ENCODE data around the gene ADAMTS14.

The ADAMTS14 gene

GRCh38 chr10:70773461-70773860 lies 101.2 kb downstream of the ADAMTS14 start:
- no peak for DNase-seq (ENCODE audit: low spot score)

- DNase-seq (ENCODE audit: low spot score): no peak
These were observed 101.9 kb downstream of the ADAMTS14 start for GRCh38 chr10:70773965-70774809.

- DNase-seq (ENCODE audit: low spot score): no peak
These were observed 102.7 kb downstream of the ADAMTS14 start for GRCh38 chr10:70774810-70775678.

- no peak for DNase-seq (ENCODE audit: low spot score)
These were observed 103.6 kb downstream of the ADAMTS14 start for GRCh38 chr10:70775679-70776454.

- DNase-seq (ENCODE audit: low spot score): no peak
These were observed 104.2 kb downstream of the ADAMTS14 start for GRCh38 chr10:70776455-70777005.

GRCh38 chr10:70777063-70777875 lies 105.0 kb downstream of the ADAMTS14 start:
- DNase-seq (ENCODE audit: low spot score): no peak

GRCh38 chr10:70778267-70778924 lies 106.1 kb downstream of the ADAMTS14 start:
- no peak for DNase-seq (ENCODE audit: low spot score)

GRCh38 chr10:70779088-70779487 lies 106.8 kb downstream of the ADAMTS14 start:
- DNase-seq (ENCODE audit: low spot score): no peak

- no peak for DNase-seq (ENCODE audit: low spot score)
These were observed 107.4 kb downstream of the ADAMTS14 start for GRCh38 chr10:70779511-70780369.

GRCh38 chr10:70780370-70780760 lies 108.1 kb downstream of the ADAMTS14 start:
- DNase-seq (ENCODE audit: low spot score): no peak

- no peak for DNase-seq (ENCODE audit: low spot score)
These were observed 108.5 kb downstream of the ADAMTS14 start for GRCh38 chr10:70780772-70781171.

GRCh38 chr10:70781461-70782051 lies 109.2 kb downstream of the ADAMTS14 start:
- no peak for DNase-seq (ENCODE audit: low spot score)

GRCh38 chr10:70782086-70782745 lies 109.9 kb downstream of the ADAMTS14 start:
- no peak for DNase-seq (ENCODE audit: low spot score)

- DNase-seq (ENCODE audit: low spot score): no peak
These were observed 110.7 kb downstream of the ADAMTS14 start for GRCh38 chr10:70782746-70783680.

- DNase-seq (ENCODE audit: low spot score): no peak
These were observed 111.7 kb downstream of the ADAMTS14 start for GRCh38 chr10:70784016-70784415.

GRCh38 chr10:70784471-70784870 lies 112.2 kb downstream of the ADAMTS14 start:
- no peak for DNase-seq (ENCODE audit: low spot score)

GRCh38 chr10:70785190-70785589 lies 112.9 kb downstream of the ADAMTS14 start, which contains the start of gene TBATA:
Gene TBATA (minus strand): TSS chr10:70785377. CDS start chr10:70783379, 1,998 bp downstream.
- DNase-seq (ENCODE audit: low spot score): no peak
